NOMO-1 (cell line): Measurements from ENCODE around the gene TMEM121.

Experiments
- DNase-seq, 2 experiments: peaks; one replicate each; lab custom pipeline; 2025; ENCODE audit not compliant: unreplicated experiment in 2 of 2; lab: John Stamatoyannopoulos, UW

Gene TMEM121

GRCh38 chr14:105497671-105498429 lies 28.5 kb upstream of the TMEM121 start:
- DNase-seq = no peak

- no peak for DNase-seq
Measured at GRCh38 chr14:105498430-105499255, 27.7 kb upstream of the TMEM121 start.

- DNase-seq = no peak
Measured at GRCh38 chr14:105499256-105500035, 26.9 kb upstream of the TMEM121 start.

- DNase-seq = no peak
Measured at GRCh38 chr14:105500036-105500725, 26.2 kb upstream of the TMEM121 start.

GRCh38 chr14:105500726-105501101 lies 25.7 kb upstream of the TMEM121 start:
- no peak for DNase-seq

GRCh38 chr14:105501504-105502291 lies 24.7 kb upstream of the TMEM121 start:
- no peak for DNase-seq

GRCh38 chr14:105502446-105503295 lies 23.7 kb upstream of the TMEM121 start:
- no peak for DNase-seq

GRCh38 chr14:105503296-105503640 lies 23.1 kb upstream of the TMEM121 start:
- no peak for DNase-seq

- DNase-seq = no peak
Measured at GRCh38 chr14:105503935-105504692, 22.3 kb upstream of the TMEM121 start.

GRCh38 chr14:105505101-105505500 lies 21.3 kb upstream of the TMEM121 start:
- no peak for DNase-seq

GRCh38 chr14:105507247-105507646 lies 19.1 kb upstream of the TMEM121 start:
- DNase-seq = no peak

- DNase-seq = no peak
Measured at GRCh38 chr14:105508069-105508468, 18.3 kb upstream of the TMEM121 start.

- no peak for DNase-seq
Measured at GRCh38 chr14:105508601-105509000, 17.8 kb upstream of the TMEM121 start.

GRCh38 chr14:105517096-105517495 lies 9.3 kb upstream of the TMEM121 start:
- no peak for DNase-seq

GRCh38 chr14:105519946-105520698 lies 6.3 kb upstream of the TMEM121 start:
- no peak for DNase-seq

GRCh38 chr14:105525326-105525725 lies 1.1 kb upstream of the TMEM121 start:
- no peak for DNase-seq

- no peak for DNase-seq
Measured at GRCh38 chr14:105526776-105527380, 495 bp downstream of the TMEM121 start.
